Activated T-cell treated with anti-CD3 and anti-CD28 coated beads for 24 hours (primary cell): Measurements from ENCODE around the gene ZNF700.
"Not testable (repeated sequence)": the region's sequence is repeated elsewhere in the genome, so short reads cannot be mapped to it uniquely, and the experiment has no call there.

Source experiments
- DNase-seq: peaks from one replicate; pipeline ENCODE4 v3.0.0-alpha.2; 2020; ENCODE audit warnings: low read depth

The ZNF700 gene

DNA sequence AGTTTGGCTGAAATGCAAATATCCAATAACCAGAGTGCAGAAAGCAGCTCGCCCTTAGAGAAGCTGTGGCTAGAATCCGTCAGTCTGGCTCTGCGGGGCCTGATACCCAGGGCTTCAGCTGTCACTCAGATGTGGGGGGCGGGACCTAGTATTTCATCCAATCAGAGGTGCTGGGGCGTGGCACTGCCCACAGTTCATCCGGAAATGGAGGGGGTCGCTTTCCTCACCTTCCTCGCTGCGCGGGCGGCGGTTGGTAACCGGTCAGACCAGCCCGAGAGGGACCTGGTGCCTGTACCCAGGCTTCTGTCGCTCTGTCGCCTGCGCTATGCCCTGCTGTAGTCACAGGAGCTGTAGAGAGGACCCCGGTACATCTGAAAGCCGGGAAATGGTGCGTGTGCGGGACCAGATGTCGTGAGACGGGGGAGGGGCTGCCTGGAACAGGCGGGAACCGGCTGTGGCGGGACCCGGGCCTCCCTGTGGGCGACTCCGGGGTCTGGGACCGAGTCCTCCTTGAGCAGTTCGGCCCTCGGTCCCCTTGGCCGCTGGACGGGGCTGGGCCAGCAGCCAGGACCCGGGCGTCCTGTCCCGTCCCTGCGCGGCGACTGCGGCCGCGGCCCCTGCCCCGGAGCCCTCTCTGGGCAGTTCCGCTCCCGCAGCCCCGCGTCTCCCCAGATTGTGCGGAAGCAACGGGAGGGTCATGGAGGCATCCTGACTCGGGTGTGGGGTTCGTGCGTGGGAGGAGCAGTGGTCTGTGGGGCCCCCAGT lies at the start of gene ZNF700:
Gene ZNF700 (plus strand): TSS at position 222 of the 765 bp plus-strand sequence. CDS start 104 bp downstream, at position 326.
- peak; percentile 91 for DNase-seq

DNA sequence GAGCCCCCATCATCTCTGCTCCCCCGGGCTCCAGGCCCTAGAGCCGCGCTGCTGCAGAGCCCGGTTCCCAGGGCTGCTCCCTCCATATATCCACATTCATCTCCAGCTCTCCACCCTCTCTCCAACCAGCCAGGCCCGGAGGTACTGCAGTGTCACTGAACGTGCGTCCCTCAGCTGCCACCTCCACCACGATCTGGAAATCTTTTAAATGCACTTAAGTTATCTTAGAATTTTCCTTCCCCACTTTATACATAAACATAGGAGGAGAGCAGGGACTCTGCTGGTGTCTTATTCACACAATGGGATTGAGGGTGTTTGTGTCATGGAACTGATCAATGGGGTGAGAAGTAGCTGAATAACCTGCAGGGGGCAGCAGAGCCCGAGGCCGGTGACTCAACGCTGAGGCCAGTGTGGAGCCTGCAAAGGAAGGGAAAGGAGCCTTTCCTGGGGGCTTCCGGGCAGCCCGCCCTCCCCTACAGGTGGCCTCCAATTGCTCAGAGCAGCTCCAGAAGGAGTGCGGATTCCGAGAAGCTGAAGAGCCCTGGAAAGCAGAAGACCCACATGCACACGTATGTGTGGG lies 45.1 kb upstream of the ZNF700 start:
- DNase-seq: peak; percentile 16

DNA sequence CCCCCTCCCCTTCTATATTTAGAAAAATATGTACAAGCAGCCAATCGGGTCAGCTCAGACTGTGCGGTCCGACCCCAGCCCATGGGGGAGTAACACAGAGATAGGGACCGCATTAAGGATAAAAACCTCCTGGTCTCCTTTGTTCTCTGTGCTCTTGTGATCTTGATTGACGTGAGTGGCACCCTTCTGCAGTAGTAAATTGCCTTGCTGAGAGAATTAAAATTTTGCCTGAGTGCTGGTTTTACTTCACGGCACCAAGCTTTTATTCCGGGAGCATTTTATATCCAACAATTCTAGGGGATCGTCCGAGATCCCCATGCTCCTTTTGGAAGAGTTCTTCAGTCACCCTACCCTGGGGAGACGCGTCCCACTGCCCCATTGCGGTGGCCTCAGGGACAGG lies 44.3 kb upstream of the ZNF700 start:
- DNase-seq: no peak

DNA sequence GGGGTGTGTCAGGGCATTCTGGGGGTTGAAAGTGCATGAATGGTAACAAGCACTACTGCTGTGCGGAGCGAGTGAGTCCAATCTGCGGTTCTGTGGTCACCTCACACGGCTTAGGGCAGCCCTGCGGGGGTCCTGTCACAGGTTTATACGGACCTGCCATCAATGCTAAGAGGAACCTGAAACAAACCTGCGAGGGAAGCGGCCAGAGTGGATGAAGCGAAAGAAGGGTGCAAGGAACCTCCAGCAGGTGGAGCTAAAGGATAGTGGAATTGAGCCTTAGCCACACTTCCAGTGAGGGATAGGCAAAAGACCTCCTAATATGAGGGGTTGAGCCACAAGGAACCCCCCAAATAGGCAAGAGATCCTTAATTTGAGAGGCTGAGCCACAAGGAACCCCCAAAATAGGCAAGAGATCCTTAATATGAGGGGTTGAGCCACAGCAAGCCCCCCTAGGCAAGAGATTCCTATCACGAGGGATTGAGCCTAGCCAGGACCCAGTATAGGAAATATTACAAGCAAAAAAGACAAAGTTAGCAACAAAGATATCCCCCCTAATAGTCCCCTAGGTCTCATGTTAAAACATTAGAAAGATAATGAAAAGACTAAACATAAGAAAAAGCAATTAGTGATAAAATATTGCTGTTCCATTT lies 43.6 kb upstream of the ZNF700 start:
- DNase-seq: peak; percentile 46

DNA sequence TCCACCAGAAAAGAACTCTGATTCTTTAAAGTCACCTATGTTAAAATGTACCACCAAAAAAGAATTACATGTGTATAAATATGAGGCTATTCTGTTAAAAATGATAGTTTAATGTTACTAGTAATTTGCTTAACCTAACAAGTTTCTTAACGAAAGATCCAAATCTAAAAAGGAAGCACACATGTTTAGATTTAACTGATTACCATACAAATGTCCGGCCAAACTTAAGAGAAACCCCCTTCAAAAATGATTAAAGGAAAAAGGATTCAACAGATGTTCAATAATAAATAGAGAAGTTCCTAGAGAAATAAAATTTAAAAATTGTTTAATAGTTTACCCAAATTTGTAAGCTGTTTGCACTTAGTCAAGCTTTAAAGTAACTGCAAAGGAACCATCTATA lies 42.3 kb upstream of the ZNF700 start:
- DNase-seq: no peak

DNA sequence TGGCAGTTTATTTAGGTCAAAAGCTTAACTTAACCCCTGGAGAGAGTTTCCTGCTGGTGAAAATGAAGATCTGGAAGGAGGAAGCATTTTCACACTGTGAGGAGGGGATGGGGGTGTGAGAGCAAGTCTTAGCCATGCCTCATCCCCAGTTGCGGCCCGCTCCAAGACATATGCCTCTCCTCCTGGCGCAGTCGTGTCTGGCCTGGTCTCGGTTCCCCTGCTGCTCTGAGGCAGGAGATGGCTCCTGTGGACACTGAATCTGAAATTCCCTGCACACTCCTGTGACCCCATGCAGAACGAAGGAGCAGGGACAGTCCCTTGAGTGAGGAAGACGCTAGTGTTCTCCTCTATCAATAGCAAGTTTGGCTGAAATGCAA lies 37.7 kb upstream of the ZNF700 start:
- DNase-seq: no peak

DNA sequence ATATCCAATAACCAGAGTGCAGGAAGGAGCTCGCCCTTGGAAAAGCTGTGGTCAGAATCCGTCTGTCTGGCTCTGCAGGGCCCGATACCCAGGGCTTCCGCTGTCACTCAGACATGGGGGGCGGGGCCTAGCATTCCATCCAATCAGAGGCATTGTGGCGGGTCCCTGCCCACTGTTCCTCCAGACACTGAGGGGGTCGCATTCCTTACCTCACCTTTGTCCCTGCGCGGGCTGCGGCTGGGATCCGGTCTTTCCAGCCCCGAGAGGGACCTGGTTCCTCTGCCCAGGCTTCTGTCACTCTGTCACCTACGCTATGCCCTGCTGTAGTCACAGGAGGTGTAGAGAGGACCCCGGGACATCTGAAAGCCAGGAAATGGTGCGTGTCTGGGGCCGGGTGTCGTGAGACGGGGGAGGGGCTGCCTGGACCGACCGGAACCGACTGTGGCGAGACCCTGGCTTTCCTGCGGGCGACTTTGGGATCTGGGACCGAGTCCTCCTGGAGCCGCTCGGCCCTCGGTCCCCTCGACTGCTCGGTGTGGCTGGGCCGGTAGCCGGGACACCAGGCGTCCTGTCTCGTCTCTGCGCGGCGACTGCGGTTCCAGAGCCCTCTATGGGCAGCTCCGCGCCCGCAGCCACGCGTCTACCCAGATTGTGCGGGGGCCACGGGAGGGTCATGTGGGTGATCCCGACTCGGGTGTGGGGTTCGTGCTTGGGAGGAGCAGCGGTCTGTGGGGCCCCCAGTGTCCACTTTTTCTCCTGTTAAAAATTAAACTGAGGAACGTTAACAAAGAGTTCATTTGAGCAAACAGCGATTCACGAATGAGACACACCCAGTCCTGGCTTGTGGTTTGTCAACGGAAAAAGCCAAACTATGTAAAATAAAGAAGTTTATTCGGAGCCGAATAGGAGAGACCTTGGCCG lies 37.0 kb upstream of the ZNF700 start, which contains the start of gene ZNF69:
Gene ZNF69 (plus strand): TSS at position 172 of the 921 bp plus-strand sequence. CDS start 142 bp downstream, at position 314.
- peak; percentile 44 for DNase-seq

DNA sequence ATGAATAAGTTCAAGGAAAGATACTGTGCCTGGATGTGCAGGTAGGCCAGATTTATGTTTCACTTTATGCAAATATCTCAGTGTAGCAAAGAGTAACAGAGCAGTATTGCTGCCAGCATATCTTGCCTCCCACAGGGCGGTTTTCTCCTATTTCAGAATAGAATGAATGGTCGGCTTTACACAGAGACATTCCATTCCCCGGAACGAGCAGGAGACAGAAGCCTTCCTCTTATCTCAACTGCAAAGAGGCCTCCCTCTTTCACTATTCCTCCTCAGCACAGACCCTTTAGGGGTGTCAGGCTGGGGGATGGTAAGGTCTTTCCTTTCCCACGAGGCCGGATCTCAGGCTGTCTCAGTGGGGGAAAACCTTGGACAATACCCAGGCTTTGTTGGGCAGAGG lies 35.0 kb upstream of the ZNF700 start:
- not testable (repeated sequence) for DNase-seq

DNA sequence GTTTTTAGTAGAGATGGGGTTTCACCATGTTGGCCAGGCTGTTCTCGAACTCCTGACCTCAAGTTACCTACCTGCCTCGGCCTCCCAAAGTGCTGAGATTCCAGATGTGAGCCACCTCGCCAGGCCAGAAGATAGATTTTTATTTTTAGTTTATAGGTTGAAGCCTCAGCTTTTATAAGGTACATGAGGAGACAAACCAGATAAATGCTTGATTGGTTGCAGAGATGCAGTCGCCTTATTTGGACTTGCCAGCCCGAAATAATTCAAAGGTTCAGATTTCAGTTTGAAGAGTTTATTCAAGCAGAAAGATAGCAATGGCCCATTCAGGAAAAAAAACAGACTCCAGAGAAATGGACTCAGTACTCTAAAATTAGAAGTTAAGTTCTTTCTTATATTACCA lies 34.3 kb upstream of the ZNF700 start:
- no peak for DNase-seq

DNA sequence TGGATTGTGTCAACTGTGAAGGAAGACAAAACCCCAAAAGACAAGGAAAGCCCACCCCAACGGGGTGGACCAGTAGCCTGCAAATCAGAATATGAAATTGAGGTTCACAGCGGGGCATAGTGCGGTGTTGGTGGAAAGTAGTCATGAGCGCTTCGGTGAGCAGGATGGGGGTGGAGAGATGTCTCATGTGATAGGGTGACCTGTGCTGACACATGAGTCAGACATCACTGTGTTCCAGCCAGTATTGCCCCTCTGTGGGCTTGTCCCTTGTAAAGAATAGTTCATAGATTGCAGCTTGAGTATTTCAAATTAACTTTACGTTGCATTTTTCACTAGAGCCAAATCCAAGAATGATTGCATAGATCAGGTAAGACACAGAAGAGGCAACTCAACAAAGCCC lies 30.1 kb upstream of the ZNF700 start:
- DNase-seq: no peak

DNA sequence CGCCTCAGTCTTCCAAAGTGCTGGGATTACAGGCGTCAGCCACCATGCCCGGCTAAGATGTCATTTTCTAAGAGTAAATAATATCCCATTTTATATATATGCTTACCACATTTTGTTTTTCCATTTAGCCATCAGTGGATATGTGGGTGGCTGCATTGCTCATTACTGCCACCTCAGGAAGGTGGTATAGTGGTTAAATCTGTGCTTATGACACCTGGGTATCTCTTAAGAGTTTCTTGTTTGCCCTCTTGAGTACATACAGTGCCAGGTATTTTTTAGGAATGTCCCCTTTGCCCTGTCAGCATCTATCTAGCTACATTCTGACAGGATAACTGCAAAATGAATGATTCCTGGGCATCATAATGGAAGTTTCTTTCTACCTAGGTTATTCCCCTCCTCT lies 22.7 kb upstream of the ZNF700 start:
- DNase-seq: no peak

DNA sequence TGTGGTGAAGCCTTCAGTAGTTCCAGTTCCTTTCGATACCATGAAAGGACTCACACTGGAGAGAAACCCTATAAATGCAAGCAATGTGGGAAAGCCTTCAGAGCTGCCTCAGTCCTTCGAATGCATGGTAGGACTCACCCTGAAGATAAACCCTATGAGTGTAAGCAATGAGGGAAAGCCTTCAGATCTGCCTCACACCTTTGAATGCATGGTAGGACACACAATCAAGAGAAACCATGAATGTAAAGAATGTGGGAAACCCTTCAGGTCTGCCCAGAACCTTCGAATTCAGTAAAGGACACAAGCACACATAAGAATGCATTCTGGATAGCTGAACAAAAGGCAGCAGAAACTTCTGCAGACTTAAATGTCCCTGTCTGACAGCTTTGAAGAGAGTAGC lies 19.0 kb upstream of the ZNF700 start:
- DNase-seq: no peak

DNA sequence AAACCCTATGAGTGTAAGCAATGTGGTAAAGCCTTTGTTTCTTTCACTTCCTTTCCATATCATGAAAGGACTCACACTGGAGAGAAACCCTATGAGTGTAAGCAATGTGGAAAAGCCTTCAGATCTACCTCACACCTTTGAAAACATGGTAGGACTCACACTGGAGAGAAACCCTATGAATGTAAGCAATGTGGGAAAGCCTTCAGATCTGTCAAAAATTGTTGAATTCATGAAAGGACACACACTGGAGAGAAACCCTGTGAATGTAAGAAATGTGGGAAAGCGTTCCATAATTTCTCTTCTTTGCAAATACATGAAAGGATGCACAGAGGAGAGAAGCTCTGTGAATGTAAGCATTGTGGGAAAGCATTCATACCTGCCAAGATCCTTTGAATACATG lies 13.0 kb upstream of the ZNF700 start:
- not testable (repeated sequence) for DNase-seq

DNA sequence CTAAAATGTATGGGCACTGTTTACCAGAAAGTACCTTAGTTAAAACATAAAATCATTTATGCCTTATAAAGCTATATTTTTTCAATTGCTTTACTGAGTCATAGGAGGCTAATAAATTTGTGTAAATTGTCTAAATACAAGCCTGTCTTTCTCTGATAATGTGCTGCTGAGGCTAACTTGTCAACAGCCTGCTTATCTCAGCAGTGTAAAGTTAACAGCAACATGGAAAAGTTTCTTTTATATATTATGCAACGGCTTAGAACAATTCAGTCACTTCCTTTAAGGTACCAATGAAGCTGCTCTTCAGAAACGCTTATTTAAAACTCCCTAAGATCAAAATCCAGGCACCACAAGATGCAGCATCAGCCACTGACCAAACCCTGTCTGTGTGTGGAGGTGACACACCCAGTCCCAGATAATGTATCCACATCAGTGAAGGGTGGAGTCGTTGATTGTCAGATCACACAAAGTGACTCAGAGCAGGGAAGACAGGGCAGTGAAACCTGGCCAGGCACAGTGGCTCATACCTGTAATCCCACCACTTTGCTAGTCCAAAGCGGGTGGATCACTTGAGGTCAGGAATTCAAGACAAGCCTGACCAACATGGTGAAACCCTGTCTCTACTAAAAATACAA lies 10.4 kb upstream of the ZNF700 start:
- DNase-seq: not testable (repeated sequence)

DNA sequence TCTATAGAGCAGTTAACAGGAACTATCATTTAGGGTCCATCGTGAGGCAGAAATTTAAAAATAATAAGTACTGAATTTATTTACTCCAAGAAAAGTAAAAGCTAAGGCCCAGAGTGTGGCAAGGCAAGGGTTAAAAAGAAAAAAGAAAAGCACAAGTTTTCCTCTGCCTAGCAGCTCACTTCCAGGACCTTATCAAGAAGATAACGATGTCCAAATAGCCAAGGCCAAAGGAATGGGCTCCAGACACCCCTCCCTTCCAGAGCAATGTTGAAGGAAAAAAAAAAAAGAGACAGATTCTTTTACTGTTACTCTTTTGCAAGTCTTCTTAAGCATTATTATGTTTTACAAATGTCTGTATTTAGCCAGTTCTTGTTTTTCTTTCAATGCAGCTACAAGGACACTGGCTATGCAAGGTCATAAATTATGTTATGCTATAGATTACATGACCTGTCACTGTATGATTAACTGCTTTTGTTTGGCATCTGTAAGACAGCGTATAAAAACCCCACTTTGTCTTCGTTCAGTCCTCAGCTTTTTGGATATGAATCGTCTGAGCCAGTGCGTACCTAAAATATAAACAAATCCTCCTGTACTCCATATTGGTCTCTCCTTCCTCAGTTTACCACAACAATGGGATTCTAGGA lies 2.9 kb upstream of the ZNF700 start:
- no peak for DNase-seq

DNA sequence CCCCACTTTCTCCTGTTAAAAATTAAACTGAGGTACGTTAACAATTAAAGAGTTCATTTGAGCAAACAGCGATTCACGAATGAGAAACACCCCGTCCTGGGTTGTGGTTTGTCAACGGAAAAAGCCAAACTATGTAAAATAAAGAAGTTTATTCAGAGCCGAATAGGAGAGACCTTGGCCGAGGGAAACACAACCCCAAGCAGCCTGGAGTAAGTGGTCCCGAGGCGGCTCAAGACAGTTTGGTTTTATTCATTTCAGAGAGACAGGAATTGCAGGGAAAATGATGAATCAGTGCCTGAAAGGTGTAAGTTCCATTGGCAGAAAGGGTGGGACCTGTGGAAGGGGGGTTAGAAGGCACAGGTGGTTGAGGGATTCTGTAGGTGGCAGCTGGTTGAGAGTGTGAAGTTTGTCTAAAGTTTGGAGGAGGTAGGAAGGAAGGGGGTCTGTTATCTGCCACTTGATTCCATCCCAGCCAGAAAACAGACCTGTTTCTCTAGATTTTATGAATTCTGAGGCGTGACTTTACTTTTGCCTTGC lies 812 bp downstream of the ZNF700 start:
- DNase-seq: not testable (repeated sequence)

DNA sequence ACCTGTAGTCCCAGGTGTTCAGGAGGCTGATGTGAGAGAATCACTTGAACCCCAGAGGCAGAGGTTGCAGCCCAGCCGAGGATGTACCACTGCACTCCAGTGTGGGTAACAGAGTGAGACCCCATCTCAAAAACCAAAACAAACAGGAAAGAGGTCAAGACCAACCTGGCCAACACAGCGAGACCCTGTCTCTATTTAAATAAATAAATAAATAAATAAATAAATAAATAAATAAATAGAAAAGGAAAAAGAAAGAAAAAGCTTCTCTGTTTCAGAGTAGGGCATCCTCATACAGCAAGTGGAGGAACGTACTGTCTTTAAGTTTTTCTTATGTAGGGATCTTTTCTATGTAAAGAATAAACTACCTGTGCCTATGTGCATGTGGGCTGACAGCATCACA lies 2.3 kb downstream of the ZNF700 start:
- DNase-seq: no peak

DNA sequence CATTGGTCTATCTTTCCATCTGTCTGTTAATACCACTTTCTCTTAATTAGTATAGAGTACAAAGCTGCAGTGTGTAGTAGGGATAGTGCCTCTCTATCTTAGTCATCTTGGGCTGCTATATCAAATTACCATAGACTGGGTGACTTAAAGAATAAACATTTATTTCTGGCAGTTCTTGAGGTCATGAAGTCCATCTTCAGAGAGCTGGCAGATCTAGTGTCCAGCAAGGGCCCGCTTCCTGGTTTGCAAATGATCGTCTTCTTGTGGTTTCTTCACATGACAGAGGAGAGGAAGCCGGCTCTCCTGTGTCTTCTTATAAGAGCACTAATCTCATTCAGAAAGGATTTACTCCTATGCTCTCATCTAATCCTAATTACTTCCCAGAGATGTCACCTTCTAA lies 6.1 kb downstream of the ZNF700 start:
- no peak for DNase-seq

DNA sequence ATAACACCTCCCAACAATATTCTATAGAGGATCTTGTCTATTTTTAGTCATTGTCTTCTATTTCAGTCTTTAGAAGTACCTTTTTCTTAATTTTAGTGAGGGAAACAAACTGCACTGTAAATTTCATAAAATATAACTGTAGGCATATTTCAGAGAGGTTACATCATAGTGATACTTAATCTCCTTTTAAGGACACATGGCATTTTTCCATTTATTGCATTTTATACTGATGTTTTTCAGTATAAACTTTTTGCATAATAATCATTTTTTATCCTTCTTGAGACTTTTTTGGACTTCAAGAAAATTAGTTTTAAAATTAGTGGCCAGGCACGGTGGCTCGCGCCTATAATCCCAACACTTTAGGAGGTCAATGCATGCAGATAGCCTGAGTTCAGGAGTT lies 6.6 kb downstream of the ZNF700 start:
- DNase-seq: no peak

DNA sequence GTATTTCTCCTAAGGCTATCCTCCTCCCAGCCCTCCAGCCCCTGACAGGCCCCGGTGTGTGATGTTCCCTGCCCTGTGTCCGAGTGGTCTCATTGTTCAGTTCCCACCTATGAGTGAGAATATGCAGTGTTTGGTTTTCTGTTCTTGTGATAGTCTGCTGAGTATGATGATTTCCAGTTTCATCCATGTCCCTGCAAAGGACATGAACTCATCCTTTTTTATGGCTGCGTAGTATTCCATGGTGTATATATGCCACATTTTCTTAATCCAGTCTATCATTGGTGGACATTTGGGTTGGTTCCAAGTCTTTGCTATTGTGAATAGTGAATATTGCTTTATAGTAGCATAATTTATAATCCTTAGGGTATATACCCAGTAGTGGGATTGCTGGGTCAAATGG lies 10.9 kb downstream of the ZNF700 start:
- DNase-seq: not testable (repeated sequence)

DNA sequence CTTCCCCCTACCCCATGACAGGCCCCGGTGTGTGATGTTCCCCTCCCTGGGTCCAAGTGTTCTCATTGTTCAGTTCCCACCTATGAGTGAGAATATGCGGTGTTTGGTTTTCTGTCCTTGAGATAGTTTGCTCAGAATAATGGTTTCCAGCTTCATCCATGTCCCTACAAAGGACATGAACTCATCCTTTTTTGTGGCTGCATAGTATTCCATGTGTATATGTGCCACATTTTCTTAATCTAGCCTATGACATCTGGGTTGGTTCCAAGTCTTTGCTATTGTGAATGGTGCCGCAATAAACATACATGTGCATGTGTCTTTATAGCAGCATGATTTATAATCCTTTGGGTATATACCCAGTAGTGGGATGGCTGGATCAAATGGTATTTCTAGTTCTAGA lies 13.5 kb downstream of the ZNF700 start:
- not testable (repeated sequence) for DNase-seq
